Stimulated activated naive B cell treated with anti-CD40 and anti-IgM and Interleukin-4, amounts not matched to agents 10 μg/mL and 1 μg/mL and 100 μg/mL, for 72 hours (primary cell): ENCODE results near the gene MEIS3.

Experiments used
- ATAC-seq, 2 donors: fragments of 150-1000 bp; cut with Tn5 transposase; replicated peaks; 2 replicates each; pipeline ENCODE4 v1.10.0; 2021; ENCODE audit warnings: moderate library complexity in 1 of 2
- DNase-seq: peaks from one replicate; pipeline ENCODE4 v3.0.0; 2021
- H3K27ac Mint-ChIP-seq: one replicate; pipeline ENCODE4 v1.8.0; 2022; ENCODE audit warnings: mild to moderate bottlenecking, mixed read lengths
- H3K27me3 Mint-ChIP-seq, 2 donors: one replicate each; pipeline ENCODE4 v1.8.0; 2022; ENCODE audit warnings: mixed read lengths in 2 of 2
- H3K36me3 Mint-ChIP-seq, 2 donors: one replicate each; pipeline ENCODE4 v1.8.0; 2022; ENCODE audit warnings: mixed read lengths in 2 of 2, mild to moderate bottlenecking in 1 of 2
- H3K4me1 Mint-ChIP-seq, 2 donors: one replicate each; pipeline ENCODE4 v1.8.0; 2022; ENCODE audit warnings: mixed read lengths in 2 of 2, mild to moderate bottlenecking in 1 of 2
- H3K4me3 Mint-ChIP-seq, 2 donors: one replicate each; pipeline ENCODE4 v1.8.0; 2022; ENCODE audit warnings: mild to moderate bottlenecking in 2 of 2, mixed read lengths in 2 of 2, moderate library complexity in 1 of 2
- H3K9me3 Mint-ChIP-seq, 2 donors: one replicate each; pipeline ENCODE4 v1.8.0; 2022; ENCODE audit warnings: mixed read lengths in 2 of 2, mild to moderate bottlenecking in 1 of 2

MEIS3 gene

DNA sequence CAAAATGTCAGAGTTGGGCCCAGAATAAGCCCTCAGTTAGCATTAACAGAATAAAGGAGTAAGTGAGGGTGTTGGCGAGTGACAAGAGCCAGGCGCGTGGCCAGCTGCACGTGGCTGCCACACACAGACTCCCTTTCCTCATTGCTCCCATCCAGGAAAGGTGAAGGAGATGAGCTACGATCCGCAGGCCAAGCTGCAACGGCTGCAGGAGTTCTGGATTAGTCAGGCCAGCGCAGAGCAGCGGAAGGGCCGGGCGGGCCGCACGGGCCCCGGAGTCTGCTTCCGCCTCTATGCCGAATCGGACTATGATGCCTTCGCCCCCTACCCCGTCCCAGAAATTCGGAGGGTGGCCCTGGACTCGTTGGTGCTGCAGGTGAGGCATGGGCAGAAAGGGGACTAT is 57.0 kb downstream of the MEIS3 start:
- no peak for ATAC-seq
- H3K4me3 Mint-ChIP-seq = no peak overlapping the region
- no peak overlapping the region for H3K27ac Mint-ChIP-seq
- peaks cover 59 to 76% of the 10 kb centered on the region in 2 donors for H3K36me3 Mint-ChIP-seq
- H3K27me3 Mint-ChIP-seq = no peaks in the 10 kb centered on the region
- no peaks in the 10 kb centered on the region for H3K4me1 Mint-ChIP-seq
- H3K9me3 Mint-ChIP-seq = no peaks in the 10 kb centered on the region
- DNase-seq = no peak

GRCh38 chr19:47358936-47359335 is 60.4 kb downstream of the MEIS3 start:
- Mint-ChIP-seq H3K27ac (no peak overlapping the region), H3K4me1 (peaks cover 2 to 12% of the 10 kb centered on the region in 2 donors), H3K4me3 (no peak overlapping the region), H3K36me3 (peaks cover 72 to 83% of the 10 kb centered on the region in 2 donors), H3K9me3 (no peaks in the 10 kb centered on the region), H3K27me3 (no peaks in the 10 kb centered on the region)
- DNase-seq = no peak
- no peak for ATAC-seq

DNA sequence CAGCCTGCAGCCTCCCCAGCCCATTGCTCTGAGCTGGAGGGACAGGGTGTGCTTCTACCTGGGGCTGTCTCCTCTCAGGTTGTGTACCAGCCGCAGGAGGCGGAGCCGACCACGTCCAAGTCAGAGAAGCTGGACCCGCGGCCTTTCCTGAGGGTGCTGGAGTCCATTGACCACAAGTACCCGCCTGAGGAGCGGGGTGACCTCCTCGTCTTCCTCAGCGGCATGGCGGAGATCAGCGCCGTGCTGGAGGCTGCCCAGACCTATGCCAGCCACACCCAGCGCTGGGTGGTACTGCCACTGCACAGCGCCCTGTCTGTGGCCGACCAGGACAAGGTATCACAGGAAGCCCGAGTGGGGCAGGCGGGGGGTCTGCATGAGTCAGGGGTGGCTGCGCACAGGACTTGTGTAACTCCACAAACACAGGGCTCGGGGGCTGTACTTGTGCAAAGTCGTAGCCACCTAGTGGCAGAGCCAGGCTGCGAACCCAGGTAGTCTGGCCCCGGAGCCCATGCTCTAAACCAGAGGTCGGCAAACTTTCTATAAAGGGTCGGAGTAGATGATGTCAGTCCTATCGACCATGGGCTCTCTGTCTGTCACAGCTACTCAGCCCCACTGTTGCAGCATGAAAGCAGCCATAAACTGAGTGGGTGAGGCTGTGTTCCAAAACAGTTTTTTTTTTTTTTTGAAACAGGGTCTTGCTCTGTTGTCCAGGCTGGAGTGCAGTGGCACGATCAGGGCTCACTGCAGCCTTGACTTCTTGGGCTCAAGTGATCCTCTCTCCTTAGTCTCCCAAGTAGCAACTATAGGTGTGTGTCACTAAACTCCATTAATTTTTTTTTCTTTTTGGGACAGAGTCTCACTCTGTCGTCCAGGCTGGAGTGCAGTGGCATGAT is 61.3 kb downstream of the MEIS3 start:
- ATAC-seq = no peak
- H3K4me1 Mint-ChIP-seq = peaks cover 2 to 14% of the 10 kb centered on the region in 2 donors
- H3K4me3 Mint-ChIP-seq = no peak overlapping the region
- H3K27ac Mint-ChIP-seq = no peak overlapping the region
- H3K36me3 Mint-ChIP-seq = peaks cover 68 to 79% of the 10 kb centered on the region in 2 donors
- no peaks in the 10 kb centered on the region for H3K9me3 Mint-ChIP-seq
- no peak for DNase-seq
- no peaks in the 10 kb centered on the region for H3K27me3 Mint-ChIP-seq

DNA sequence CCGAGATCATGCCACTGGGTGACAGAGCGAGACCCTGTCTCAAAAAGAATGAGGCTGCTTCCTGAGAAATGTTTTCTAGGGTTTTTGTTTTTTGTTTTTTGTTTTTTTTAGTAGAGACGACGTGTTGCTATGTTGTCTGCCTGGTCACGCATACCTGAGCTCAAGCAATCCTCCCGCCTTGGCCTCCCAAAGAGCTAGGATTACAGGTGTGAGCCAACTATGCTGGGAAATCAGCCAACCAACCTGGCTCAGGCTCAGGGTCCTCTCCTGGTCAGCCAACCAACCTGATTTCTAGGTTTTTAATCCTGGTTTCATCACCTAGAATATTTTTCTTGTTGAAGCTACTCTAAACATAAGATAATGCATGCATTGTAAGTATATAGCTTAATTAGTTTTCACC is 62.4 kb downstream of the MEIS3 start:
- ATAC-seq (no peak), DNase-seq (no peak)
- Mint-ChIP-seq H3K4me1 (peaks cover 9 to 26% of the 10 kb centered on the region in 2 donors), H3K27ac (no peak overlapping the region), H3K9me3 (no peaks in the 10 kb centered on the region), H3K27me3 (no peaks in the 10 kb centered on the region), H3K4me3 (no peak overlapping the region), H3K36me3 (peaks cover 72 to 84% of the 10 kb centered on the region in 2 donors)

DNA sequence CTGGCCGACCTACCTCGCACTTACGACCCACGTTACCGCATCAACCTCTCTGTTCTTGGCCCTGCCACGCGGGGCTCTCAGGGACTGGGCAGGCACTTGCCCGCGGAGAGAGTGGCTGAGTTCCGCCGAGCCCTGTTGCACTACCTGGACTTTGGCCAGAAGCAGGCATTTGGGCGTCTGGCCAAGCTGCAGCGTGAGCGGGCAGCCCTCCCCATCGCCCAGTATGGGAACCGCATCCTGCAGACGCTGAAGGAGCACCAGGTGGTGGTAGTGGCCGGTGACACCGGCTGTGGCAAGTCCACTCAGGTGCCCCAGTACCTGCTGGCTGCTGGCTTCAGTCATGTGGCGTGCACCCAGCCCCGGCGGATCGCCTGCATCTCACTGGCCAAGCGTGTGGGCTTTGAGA is 66.0 kb downstream of the MEIS3 start:
- no peak for DNase-seq
- ATAC-seq = no peak
- Mint-ChIP-seq H3K36me3 (peaks cover 55 to 73% of the 10 kb centered on the region in 2 donors), H3K27ac (no peak overlapping the region), H3K27me3 (no peaks in the 10 kb centered on the region), H3K9me3 (peaks cover 2 to 7% of the 10 kb centered on the region in 2 donors), H3K4me1 (peaks cover 24 to 58% of the 10 kb centered on the region in 2 donors), H3K4me3 (no peak overlapping the region)
